ENCODE data around the gene DCAF11.

The DCAF11 gene

GRCh38 chr14:24139272-24139934 is 24.8 kb downstream of the DCAF11 start:
- no peak for DNase-seq

GRCh38 chr14:24141097-24141880 is 26.7 kb downstream of the DCAF11 start, which contains the start of gene EMC9:
Gene EMC9, minus strand, starts transcription at chr14:24141591. Its CDS starts 287 bp downstream, at chr14:24141304.
- DNase-seq, result peak; percentile 90 to 99 (median 98)

DNA sequence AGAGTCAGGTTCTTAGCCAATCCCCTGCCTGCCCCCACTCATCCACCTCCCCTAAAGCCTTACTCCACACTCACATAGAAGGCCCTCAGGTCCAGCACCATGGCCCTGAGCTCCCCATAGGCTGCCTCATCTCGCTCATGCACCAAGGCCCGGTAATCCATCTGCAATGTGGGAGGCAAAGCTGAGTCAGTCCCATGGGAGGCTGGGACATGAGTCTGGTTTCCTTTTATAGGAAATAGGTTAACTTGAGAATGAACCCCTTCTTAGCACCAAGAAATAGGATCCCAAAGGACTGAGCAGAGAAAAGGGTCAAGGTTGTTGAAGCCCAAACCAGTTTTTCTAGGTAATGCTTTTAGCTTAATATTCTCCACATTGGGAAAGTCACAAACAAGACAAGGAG is 28.9 kb downstream of the DCAF11 start:
- no peak for DNase-seq

DNA sequence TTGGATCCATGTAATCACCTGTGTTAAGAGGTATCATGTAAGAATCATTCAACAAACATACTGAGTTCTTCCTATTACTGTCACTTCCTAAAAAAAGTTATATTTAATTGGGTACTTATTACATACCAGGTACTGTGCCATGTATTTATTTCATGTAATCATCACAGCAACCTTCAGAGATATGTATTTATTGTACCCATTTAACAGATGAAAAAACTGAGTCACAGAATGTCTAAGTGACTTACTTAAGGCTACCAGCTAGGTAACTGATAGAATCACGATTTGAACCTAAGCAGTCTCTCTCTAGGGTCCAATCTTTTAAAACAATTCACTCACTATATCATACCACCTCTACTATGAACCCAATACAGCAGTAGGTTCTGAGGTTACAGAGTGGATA is 29.9 kb downstream of the DCAF11 start:
- DNase-seq, result no peak

DNA sequence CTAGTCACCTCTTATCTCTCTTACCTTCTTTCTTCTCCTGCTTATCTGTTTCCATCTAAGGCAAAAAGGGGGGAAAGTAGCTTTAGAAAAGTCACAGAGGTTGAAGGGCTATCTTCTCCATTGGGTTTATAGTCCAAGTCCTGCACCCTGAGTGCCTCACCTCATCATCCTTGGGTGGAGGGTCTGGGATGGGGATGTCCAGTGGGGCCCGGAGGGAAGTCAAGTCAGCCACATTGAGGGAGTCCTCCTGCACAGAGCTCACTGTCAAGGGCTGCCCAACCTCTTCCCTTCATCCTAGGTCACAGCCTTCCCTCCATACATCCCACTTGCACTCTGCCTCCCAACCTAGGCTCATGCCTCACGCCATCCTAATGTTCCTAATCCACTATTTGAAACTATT is 30.6 kb downstream of the DCAF11 start:
- DNase-seq, result no peak

GRCh38 chr14:24145690-24146452 is 31.3 kb downstream of the DCAF11 start:
- no peak for DNase-seq

GRCh38 chr14:24146453-24146977 is 31.9 kb downstream of the DCAF11 start, which contains the start of gene PSME2:
Gene PSME2, minus strand, starts transcription at chr14:24146610. Its CDS starts 29 bp downstream, at chr14:24146581.
- peak; percentile 46 to 94 (median 87) for DNase-seq

DNA sequence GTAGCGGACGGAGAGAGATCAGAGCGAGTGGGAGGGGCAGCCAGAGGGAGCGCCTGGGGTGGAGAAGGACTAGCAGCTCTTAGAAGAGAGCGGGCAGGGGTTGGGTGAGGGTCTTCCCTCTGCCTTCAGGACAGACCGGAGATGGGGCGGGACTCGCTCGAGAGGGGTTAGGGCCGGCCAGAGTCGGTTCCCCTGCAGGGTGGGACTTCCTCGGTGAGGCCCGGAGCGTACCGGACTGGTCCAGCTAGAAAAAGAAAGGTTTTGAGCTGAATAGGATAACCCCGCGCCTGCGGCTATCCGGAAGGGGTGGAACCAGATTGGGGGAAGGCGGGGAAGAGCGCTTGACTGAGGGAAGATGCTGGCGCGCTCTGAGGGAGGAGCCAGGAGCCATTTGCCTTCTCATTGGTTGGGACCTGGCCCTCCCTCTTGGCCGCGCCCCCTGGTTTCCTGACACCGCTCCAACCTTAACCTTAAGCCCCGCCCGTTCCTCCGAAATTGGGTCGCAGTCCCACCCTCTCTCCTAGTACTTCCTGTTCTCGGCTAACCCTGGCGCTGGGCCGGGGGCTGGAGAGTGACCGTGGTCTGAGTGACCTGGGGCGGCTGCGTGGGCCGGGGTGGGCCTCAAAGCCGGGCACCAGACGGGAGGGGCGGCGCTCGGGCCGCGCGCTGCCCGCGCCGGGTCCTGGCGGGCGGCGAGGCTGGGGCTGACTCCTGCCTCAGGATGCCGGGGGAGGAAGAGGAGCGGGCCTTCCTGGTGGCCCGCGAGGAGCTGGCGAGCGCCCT is 32.6 kb downstream of the DCAF11 start, which contains the start of gene RNF31:
Gene RNF31 (plus strand): TSS at position 521 of the 783 bp plus-strand sequence. CDS start 201 bp downstream, at position 722.
- peak; percentile 73 to 97 (median 94) for DNase-seq

DNA sequence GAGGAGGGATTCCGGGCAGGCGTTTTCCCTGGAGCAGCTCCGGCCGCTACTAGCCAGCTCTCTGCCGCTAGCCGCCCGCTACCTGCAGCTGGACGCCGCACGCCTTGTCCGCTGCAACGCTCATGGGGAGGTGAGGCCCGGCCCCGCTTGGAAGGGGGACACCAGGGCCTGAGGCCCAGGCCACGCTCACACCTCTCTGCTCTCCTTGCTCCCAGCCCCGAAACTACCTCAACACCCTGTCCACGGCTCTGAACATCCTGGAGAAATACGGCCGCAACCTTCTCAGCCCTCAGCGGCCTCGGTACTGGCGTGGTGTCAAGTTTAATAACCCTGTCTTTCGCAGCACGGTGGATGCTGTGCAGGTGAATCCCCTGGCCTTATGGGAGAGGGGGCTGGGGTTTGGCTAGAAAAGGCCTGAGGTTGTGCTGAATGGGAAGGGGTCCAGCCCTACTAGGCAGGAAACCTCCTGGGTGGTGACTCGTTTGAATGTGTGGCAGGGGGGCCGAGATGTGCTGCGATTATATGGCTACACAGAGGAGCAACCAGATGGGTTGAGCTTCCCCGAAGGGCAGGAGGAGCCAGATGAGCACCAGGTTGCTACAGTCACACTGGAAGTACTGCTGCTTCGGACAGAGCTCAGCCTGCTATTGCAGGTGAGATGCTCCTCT is 33.3 kb downstream of the DCAF11 start:
- DNase-seq, result no peak

DNA sequence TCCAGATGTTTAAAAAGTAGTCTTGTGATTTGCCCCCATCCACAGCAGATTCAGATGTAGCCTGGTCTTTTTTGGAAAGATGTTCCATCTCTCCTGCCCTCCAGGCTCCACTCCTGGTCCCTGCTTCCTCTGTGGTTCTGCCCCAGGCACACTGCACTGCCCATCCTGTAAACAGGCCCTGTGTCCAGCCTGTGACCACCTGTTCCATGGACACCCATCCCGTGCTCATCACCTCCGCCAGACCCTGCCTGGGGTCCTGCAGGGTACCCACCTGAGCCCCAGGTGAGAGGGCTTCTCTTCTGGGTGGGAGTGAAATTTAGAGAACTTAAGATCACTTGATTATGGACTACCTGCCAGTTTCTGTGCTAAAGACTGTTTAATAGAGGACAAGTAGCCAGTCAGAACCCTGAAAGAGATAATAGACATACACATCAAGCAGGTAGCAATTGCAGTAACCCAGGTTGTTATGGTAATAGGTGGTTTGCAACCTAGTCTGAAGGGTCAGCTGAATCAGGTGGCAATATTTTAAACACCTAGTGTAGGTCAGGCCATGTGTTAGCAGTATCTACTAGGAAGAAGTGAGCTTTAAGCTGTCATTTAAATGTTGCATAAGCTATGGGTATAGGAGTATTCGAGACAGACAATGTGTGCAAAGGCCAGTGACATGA is 34.9 kb downstream of the DCAF11 start:
- no peak for DNase-seq

DNA sequence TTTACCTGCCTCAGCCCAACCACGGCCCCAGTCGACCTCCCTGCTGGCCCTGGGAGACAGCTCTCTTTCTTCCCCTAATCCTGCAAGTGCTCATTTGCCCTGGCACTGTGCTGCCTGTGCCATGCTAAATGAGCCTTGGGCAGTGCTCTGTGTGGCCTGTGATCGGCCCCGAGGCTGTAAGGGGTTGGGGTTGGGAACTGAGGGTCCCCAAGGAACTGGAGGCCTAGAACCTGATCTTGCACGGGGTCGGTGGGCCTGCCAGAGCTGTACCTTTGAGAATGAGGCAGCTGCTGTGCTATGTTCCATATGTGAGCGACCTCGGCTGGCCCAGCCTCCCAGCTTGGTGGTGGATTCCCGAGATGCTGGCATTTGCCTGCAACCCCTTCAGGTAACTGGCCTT is 35.5 kb downstream of the DCAF11 start:
- DNase-seq, result no peak

DNA sequence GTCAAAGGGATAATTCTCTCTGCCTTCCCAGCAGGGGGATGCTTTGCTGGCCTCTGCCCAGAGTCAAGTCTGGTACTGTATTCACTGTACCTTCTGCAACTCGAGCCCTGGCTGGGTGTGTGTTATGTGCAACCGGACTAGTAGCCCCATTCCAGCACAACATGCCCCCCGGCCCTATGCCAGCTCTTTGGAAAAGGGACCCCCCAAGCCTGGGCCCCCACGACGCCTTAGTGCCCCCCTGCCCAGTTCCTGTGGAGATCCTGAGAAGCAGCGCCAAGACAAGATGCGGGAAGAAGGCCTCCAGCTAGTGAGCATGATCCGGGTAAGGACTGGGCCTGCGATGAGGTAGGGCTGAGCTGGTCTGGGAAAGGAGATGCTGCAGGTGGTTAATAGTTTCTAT is 36.0 kb downstream of the DCAF11 start:
- DNase-seq, result no peak

GRCh38 chr14:24150993-24151392 is 36.4 kb downstream of the DCAF11 start:
- DNase-seq, result no peak

- DNase-seq, result no peak
Measured at GRCh38 chr14:24151404-24152080, 37.0 kb downstream of the DCAF11 start.

DNA sequence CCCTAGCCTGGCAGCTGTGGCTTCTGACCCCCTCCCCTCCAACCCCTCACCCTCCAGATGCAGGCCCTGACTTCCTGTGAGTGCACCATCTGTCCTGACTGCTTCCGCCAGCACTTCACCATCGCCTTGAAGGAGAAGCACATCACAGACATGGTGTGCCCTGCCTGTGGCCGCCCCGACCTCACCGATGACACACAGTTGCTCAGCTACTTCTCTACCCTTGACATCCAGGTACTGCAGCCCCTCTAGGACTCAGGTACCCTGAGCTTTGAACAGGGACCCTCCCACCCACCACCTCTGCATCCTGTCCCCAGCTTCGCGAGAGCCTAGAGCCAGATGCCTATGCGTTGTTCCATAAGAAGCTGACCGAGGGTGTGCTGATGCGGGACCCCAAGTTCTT is 40.5 kb downstream of the DCAF11 start:
- no peak for DNase-seq

GRCh38 chr14:24156840-24157239 is 42.3 kb downstream of the DCAF11 start:
- no peak for DNase-seq

DNA sequence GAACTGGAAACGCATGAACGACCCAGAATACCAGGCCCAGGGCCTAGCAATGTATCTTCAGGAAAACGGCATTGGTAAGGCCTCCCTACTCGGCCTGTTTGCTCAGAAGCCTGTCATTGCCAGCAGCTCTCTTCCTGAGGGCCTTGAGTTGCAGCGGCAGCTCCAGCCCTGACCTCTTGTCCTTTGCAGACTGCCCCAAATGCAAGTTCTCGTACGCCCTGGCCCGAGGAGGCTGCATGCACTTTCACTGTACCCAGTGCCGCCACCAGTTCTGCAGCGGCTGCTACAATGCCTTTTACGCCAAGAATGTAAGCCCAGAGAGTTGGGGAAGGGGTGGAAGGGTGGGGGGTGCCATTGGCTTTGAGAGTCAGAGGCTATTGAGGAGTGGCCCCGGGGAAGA is 42.8 kb downstream of the DCAF11 start:
- no peak for DNase-seq

- DNase-seq, result no peak
Measured at GRCh38 chr14:24159777-24160498, 45.4 kb downstream of the DCAF11 start.

DNA sequence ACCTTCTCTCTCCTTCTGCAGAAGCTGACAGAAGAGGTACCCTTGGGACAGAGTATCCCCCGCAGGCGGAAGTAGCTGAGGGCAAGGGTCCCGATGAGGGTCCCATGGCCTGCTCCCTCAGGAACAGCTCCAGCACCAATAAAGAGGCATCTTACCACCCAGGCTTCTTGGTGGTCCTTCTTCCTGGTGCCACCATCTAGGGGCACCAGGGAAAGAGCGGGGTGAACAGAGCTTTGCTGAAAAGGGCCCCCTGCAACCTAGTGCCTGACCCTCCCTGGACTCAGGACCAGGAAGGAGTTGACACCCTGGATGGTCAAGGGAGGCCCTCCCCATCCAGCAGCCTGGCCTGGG is 45.9 kb downstream of the DCAF11 start:
- DNase-seq, result no peak
